ENCODE results near the gene MNS1. TPM values are rescaled to one million over a fixed set of nuclear protein-coding genes. Genes with fewer than 3 reads are reported as not detected.

MNS1 gene
- polyA plus RNA-seq, 3 donors = 0.03 to 0.29 TPM; not detected in 1

DNA sequence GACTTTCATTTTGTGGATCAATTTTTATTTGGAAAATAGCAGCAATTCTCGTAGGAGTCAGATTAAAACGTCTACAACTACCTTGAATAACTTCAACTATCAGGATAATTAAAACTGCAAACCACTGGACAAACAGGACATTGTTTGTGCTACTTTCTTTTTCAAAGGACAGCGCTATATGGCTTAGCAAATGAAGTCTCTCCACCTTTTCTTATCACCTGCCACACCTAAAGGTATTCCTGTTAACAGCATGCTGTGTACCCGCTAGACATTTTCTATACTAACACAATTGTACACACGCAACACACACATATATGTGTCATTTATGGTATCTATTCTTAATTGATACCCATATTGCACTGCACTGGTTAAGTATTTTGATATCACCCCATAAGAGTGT is 19.2 kb downstream of the MNS1 start:
- Histone ChIP-seq H3K27ac (ENCODE audit: low read depth in 1 of 2, low read length in 2 of 2) (no peak overlapping the region), H3K4me3 (replicated peaks in 1 of 3; ENCODE audit: low read depth in 2 of 3, low read length in 3 of 3) (no peak overlapping the region), H2AFZ (ENCODE audit: insufficient read depth, low read depth, low read length, poor library complexity, severe bottlenecking) (no peak overlapping the region), H3K27me3 (ENCODE audit: control insufficient read depth in 2 of 2, insufficient read depth in 2 of 2, low read length in 2 of 2) (no peaks in the 10 kb centered on the region), H3K4me1 (ENCODE audit: control insufficient read depth in 1 of 2, insufficient read depth in 2 of 2, low read length in 2 of 2) (no peaks in the 10 kb centered on the region), H3K36me3 (replicated peaks in 1 of 2; ENCODE audit: control insufficient read depth in 1 of 2, insufficient read depth in 2 of 2, low read length in 2 of 2) (no peaks in the 10 kb centered on the region), H3K9ac (ENCODE audit: insufficient read depth, low read length, poor library complexity, severe bottlenecking) (no peak overlapping the region), H3K4me2 (replicated peaks; ENCODE audit: extremely low read depth, low read length, poor library complexity, severe bottlenecking) (no peak overlapping the region), H3K9me3 (replicated peaks in 1 of 2; ENCODE audit: control insufficient read depth in 1 of 2, insufficient read depth in 1 of 2, low read length in 2 of 2) (no peaks in the 10 kb centered on the region), H4K20me1 (ENCODE audit: insufficient read depth, low read length) (no peaks in the 10 kb centered on the region), H3K79me2 (ENCODE audit: insufficient read depth, low read length) (no peaks in the 10 kb centered on the region)
- H3K4me3 Mint-ChIP-seq = no peak overlapping the region
- DNase-seq = no peak
- H3K4me1 Mint-ChIP-seq = no peaks in the 10 kb centered on the region
- intact Hi-C loops (cut with micrococcal nuclease) = no loop called here
- H3K27me3 Mint-ChIP-seq (ENCODE audit: low read depth in 3 of 3) = no peaks in the 10 kb centered on the region
- peaks cover 6 to 16% of the 10 kb centered on the region in 2 donors for H3K36me3 Mint-ChIP-seq
- no peak overlapping the region for H3K27ac Mint-ChIP-seq
- peaks cover 0 to 2% (median 0%) of the 10 kb centered on the region in 7 donors for H3K9me3 Mint-ChIP-seq
- WGBS (ENCODE audit: insufficient coverage) = 94% methylated on average over 3 of the region's 5 CpGs
- TF ChIP-seq, protein P1, sequence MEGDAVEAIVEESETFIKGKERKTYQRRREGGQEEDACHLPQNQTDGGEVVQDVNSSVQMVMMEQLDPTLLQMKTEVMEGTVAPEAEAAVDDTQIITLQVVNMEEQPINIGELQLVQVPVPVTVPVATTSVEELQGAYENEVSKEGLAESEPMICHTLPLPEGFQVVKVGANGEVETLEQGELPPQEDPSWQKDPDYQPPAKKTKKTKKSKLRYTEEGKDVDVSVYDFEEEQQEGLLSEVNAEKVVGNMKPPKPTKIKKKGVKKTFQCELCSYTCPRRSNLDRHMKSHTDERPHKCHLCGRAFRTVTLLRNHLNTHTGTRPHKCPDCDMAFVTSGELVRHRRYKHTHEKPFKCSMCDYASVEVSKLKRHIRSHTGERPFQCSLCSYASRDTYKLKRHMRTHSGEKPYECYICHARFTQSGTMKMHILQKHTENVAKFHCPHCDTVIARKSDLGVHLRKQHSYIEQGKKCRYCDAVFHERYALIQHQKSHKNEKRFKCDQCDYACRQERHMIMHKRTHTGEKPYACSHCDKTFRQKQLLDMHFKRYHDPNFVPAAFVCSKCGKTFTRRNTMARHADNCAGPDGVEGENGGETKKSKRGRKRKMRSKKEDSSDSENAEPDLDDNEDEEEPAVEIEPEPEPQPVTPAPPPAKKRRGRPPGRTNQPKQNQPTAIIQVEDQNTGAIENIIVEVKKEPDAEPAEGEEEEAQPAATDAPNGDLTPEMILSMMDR (IDR thresholded peaks at IDR 0.05) = no peak

DNA sequence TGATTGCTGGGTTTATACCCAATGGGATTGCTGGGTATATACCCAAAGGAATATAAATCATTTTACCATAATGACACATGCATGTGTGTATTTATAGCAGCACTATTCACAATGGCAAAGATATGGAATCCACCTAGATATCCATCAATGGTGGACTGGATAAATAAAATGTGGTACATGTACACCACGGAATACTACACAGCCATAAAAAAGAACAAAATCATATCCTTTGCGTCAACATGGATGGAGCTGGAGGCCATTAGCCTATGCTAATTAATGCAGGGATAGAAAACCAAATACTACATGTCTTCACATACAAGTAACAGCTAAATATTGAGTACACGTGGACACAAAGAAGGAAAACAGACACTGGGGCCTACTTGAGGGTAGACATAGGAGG is 22.6 kb downstream of the MNS1 start:
- H3K4me3 ChIP-seq (replicated peaks in 1 of 3; ENCODE audit: low read depth in 2 of 3, low read length in 3 of 3) = no peak overlapping the region
- H3K79me2 ChIP-seq (ENCODE audit: insufficient read depth, low read length) = no peaks in the 10 kb centered on the region
- H2AFZ ChIP-seq (ENCODE audit: insufficient read depth, low read depth, low read length, poor library complexity, severe bottlenecking) = no peak overlapping the region
- H3K4me2 ChIP-seq (replicated peaks; ENCODE audit: extremely low read depth, low read length, poor library complexity, severe bottlenecking) = no peak overlapping the region
- H3K9ac ChIP-seq (ENCODE audit: insufficient read depth, low read length, poor library complexity, severe bottlenecking) = no peak overlapping the region
- Mint-ChIP-seq H3K9me3 (peaks cover 0 to 2% (median 0%) of the 10 kb centered on the region in 7 donors), H3K36me3 (peaks cover 6 to 19% of the 10 kb centered on the region in 2 donors), H3K4me1 (no peaks in the 10 kb centered on the region), H3K4me3 (no peak overlapping the region), H3K27me3 (ENCODE audit: low read depth in 3 of 3) (no peaks in the 10 kb centered on the region), H3K27ac (no peak overlapping the region)
- no CpG with 5 or more reads among the region's 3 CpGs for WGBS (ENCODE audit: insufficient coverage)
- no peaks in the 10 kb centered on the region for H3K36me3 ChIP-seq (replicated peaks in 1 of 2; ENCODE audit: control insufficient read depth in 1 of 2, insufficient read depth in 2 of 2, low read length in 2 of 2)
- intact Hi-C loops (cut with micrococcal nuclease) = no loop called here
- H3K27me3 ChIP-seq (ENCODE audit: control insufficient read depth in 2 of 2, insufficient read depth in 2 of 2, low read length in 2 of 2) = no peaks in the 10 kb centered on the region
- TF ChIP-seq, protein P1 (IDR thresholded peaks at IDR 0.05) = no peak
- no peaks in the 10 kb centered on the region for H3K4me1 ChIP-seq (ENCODE audit: control insufficient read depth in 1 of 2, insufficient read depth in 2 of 2, low read length in 2 of 2)
- no peaks in the 10 kb centered on the region for H3K9me3 ChIP-seq (replicated peaks in 1 of 2; ENCODE audit: control insufficient read depth in 1 of 2, insufficient read depth in 1 of 2, low read length in 2 of 2)
- H4K20me1 ChIP-seq (ENCODE audit: insufficient read depth, low read length) = no peaks in the 10 kb centered on the region
- no peak for DNase-seq
- no peak overlapping the region for H3K27ac ChIP-seq (ENCODE audit: low read depth in 1 of 2, low read length in 2 of 2)
